IPS DF 6.9 (cell line): ENCODE data around the gene EFNA4.
A peak's percentile ranks its signal among the peaks of the same experiment; 100 is the strongest.

ENCODE experiments used
- DNase-seq: peaks from one replicate; pipeline ENCODE4 v3.0.0-alpha.2; 2013; ENCODE audit warnings: low read depth, low spot score
- H3K27ac ChIP-seq: one replicate; pipeline ENCODE4 v1.5.1; 2013; ENCODE audit warnings: low read length, control low read depth
- H3K27me3 ChIP-seq: 2 replicates; pipeline ENCODE4 v1.6.1; 2013; ENCODE audit warnings: mild to moderate bottlenecking, low read length; ENCODE audit not compliant: control insufficient read depth, insufficient read depth
- H3K36me3 ChIP-seq: 2 replicates; pipeline ENCODE4 v1.6.1; 2013; ENCODE audit warnings: low read length; ENCODE audit not compliant: control insufficient read depth, insufficient read depth
- H3K4me1 ChIP-seq: 2 replicates; pipeline ENCODE4 v1.6.1; 2013; ENCODE audit warnings: low read length; ENCODE audit not compliant: control insufficient read depth, insufficient read depth
- H3K4me3 ChIP-seq: 2 replicates; pipeline ENCODE4 v1.5.1; 2013; ENCODE audit warnings: mild to moderate bottlenecking, low read length
- H3K9me3 ChIP-seq: 2 replicates; pipeline ENCODE4 v1.6.1; 2013; ENCODE audit warnings: low read length, inconsistent platforms; ENCODE audit not compliant: control insufficient read depth, insufficient read depth
- WGBS: extraction: QIAGEN DNeasy Blood & Tissue Kit; methylation state at CpG from one replicate; pipeline ENCODE4 v1.1.7; 2013; ENCODE audit warnings: mixed read lengths, missing lambda C conversion rate; ENCODE audit not compliant: insufficient read length, insufficient coverage; 5-methylcytosine and 5-hydroxymethylcytosine counted together

The EFNA4 gene

DNA sequence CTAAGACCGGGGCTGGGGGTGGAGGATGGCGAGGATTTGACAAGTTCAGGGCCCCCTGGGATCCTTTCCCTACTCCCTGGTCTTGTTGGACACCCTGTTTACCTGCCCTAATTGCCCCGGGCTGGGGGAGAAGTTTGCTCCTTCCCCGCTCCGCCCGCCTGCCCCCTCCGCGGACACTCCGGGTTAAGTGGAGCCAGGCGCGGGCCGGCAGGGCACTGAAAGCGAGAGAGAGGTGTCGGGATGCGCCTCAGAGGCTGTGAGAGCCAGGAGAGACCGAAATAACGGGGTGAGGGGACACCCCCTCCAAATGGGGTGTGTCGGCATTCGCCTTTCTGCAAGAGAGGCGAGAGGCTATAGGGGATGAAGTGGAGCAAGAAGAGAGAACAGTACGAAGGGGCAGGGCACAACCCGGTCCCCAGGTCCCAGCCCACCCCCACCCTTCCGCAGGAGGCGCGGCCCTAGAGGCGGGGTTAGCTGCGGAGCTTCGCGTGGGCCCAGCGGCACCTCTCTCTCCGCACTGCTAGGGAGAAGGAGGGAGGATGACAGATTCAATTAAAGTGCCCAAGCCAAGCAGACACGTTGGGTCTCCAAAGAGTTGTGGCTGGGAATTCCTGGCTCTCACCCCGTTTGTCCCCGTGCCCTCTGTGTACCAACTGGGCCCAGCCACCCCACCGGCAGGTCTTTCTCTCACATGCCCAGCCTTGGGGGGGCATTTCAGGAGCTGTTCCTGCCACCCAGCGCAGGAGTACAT is 18.9 kb downstream of the EFNA4 start:
- Histone ChIP-seq H3K36me3 (no peaks in the 10 kb centered on the region), H3K27ac (no peak overlapping the region), H3K4me1 (peaks cover 6% of the 10 kb centered on the region; the same call in 1 of the 2 replicates), H3K9me3 (no peaks in the 10 kb centered on the region), H3K27me3 (peaks cover 48% of the 10 kb centered on the region), H3K4me3 (no peak overlapping the region; the same call in 1 of the 2 replicates)
- DNase-seq = no peak
- no CpG with 5 or more reads among the region's 36 CpGs for WGBS

DNA sequence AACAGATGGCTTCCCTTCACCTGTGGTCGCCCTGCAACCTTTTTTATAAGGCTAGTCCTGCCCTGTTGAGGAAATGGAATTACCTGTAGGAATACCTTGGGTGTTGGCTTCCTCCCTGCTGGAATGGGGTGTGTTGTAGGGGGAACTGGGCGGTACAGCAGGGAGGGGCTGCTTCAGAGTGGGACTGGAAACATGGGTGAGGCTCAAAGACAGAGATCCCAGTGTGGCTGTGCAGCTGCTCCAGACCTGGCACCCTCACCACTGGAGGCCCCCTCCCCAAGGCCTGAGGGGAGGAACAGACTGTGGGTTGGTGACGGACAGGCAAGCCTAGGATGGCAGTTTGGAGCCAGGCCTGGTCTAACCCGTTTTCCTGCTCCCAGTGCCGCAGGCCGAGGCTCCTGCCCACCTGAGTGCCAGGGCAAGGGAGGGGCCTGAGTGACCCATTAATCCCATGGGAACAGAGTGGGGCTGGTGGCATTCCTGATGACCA is 19.6 kb downstream of the EFNA4 start:
- Histone ChIP-seq H3K9me3 (no peaks in the 10 kb centered on the region), H3K27ac (no peak overlapping the region), H3K36me3 (no peaks in the 10 kb centered on the region), H3K4me3 (no peak overlapping the region), H3K27me3 (peaks cover 44% of the 10 kb centered on the region), H3K4me1 (peaks cover 6% of the 10 kb centered on the region; the same call in 1 of the 2 replicates)
- WGBS = no CpG with 5 or more reads among the region's 6 CpGs
- DNase-seq = no peak

DNA sequence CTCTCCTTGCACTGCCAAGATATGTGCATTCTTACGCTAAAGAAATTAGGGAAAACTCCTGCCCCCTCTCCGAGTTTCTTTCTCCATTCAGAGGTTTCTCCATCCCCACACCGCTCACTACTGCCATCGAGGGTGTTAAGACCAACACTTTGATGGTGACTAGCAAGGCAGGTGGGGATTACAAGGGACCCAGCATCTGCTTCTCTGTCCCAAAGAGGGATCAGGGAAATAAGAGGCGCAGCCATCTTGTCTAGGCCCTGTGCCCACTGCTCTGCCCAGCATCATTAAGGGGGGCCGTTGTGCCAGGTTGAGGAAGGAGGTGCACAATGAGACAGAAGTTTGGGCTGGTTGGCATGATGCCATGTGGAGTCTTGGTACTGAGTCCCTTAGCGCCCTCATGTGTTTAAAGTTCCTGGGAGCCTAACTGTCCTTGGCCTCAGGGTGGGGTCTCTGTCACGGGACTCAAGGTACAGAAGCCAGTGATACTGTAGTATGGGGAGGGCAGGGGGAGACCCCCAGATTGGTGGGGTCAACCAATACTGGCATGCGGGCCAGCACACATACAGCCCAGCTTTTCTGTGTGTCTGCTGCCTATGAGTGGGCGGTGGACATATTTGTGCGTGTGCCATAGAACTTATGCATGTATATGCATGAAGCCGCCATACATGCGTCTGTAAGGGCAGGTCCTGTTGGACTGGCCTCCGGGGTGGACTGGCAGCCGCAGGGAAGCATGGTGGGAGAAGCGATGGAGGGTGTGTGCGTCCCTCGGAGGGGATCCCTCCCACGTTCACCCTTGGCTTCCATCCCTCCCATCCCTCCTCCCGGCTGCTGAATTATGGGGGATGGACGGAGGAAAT is 20.6 kb downstream of the EFNA4 start:
- no peak overlapping the region for H3K27ac ChIP-seq
- WGBS = no CpG with 5 or more reads among the region's 21 CpGs
- H3K36me3 ChIP-seq = no peaks in the 10 kb centered on the region
- peaks cover 38% of the 10 kb centered on the region for H3K27me3 ChIP-seq
- H3K4me1 ChIP-seq = peaks cover 5% of the 10 kb centered on the region; the same call in 1 of the 2 replicates
- H3K9me3 ChIP-seq = no peaks in the 10 kb centered on the region
- H3K4me3 ChIP-seq = no peak overlapping the region; the same call in 1 of the 2 replicates
- no peak for DNase-seq

GRCh38 chr1:155084722-155085503 is 21.4 kb downstream of the EFNA4 start:
- H3K36me3 ChIP-seq = no peaks in the 10 kb centered on the region
- H3K27ac ChIP-seq = no peak overlapping the region
- DNase-seq = no peak
- H3K4me1 ChIP-seq = peaks cover 5% of the 10 kb centered on the region; the same call in 1 of the 2 replicates
- H3K4me3 ChIP-seq = peak overlapping the region; percentile 72
- no CpG with 5 or more reads among the region's 67 CpGs for WGBS
- H3K27me3 ChIP-seq = peaks cover 30% of the 10 kb centered on the region
- H3K9me3 ChIP-seq = no peaks in the 10 kb centered on the region

DNA sequence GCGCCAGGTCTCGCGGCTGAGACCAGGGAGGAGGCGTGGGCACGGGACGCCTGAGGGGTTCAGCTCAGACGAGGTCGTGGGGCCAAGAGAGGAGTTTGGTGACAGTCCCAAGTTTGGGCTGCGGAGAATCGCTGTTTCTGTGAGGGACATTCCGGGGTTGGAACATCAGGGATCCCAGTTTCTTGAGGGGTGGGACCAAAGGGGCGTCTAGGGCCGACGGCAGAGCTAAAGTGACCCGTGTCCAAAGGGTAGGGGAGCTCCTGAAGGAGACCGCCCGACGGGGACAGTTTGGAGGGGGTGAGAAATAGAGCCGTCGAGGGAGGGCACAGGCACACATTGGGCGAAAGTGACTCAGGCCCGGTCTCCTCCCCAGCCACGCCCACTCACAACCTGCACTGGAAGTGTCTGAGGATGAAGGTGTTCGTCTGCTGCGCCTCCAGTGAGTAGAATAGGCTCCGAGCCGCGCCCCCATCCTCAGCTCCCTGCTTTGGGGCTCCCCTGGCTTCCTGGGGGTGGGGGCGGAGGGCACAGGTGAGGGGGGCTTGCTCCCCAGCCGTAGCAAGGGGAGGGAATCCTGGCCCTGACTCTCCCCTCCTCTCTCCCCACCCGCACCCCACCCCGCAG is 22.1 kb downstream of the EFNA4 start:
- H3K27me3 ChIP-seq = peaks cover 28% of the 10 kb centered on the region
- no peaks in the 10 kb centered on the region for H3K9me3 ChIP-seq
- H3K4me3 ChIP-seq = peak overlapping the region; percentile 72; the same call in 1 of the 2 replicates
- no peak for DNase-seq
- WGBS = no CpG with 5 or more reads among the region's 32 CpGs
- H3K36me3 ChIP-seq = no peaks in the 10 kb centered on the region
- H3K4me1 ChIP-seq = peaks cover 5% of the 10 kb centered on the region; the same call in 1 of the 2 replicates
- H3K27ac ChIP-seq = no peak overlapping the region

DNA sequence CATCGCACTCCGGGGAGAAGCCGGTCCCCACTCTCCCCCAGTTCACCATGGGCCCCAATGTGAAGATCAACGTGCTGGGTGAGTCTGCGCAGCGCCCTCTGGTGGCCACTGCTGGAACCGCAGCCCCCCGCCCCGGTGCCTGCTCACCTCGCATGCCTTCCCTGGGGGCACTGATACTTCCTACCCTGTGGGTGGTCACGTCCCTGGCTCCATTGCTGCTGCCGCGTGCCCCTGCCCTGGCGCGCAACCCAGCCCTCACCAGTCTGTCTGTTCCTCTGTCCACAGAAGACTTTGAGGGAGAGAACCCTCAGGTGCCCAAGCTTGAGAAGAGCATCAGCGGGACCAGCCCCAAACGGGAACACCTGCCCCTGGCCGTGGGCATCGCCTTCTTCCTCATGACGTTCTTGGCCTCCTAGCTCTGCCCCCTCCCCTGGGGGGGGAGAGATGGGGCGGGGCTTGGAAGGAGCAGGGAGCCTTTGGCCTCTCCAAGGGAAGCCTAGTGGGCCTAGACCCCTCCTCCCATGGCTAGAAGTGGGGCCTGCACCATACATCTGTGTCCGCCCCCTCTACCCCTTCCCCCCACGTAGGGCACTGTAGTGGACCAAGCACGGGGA is 22.7 kb downstream of the EFNA4 start:
- no peaks in the 10 kb centered on the region for H3K9me3 ChIP-seq
- DNase-seq = no peak
- WGBS = no CpG with 5 or more reads among the region's 24 CpGs

DNA sequence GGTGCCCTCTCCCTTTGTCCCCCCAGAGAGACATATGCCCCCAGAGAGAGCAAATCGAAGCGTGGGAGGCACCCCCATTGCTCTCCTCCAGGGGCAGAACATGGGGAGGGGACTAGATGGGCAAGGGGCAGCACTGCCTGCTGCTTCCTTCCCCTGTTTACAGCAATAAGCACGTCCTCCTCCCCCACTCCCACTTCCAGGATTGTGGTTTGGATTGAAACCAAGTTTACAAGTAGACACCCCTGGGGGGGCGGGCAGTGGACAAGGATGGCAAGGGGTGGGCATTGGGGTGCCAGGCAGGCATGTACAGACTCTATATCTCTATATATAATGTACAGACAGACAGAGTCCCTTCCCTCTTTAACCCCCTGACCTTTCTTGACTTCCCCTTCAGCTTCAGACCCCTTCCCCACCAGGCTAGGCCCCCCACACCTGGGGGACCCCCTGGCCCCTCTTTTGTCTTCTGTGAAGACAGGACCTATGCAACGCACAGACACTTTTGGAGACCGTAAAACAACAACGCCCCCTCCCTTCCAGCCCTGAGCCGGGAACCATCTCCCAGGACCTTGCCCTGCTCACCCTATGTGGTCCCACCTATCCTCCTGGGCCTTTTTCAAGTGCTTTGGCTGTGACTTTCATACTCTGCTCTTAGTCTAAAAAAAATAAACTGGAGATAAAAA is 23.5 kb downstream of the EFNA4 start:
- WGBS = no CpG with 5 or more reads among the region's 8 CpGs
- no peak overlapping the region for H3K27ac ChIP-seq
- H3K4me1 ChIP-seq = peaks cover 12% of the 10 kb centered on the region; the same call in 1 of the 2 replicates
- no peak for DNase-seq
- H3K9me3 ChIP-seq = no peaks in the 10 kb centered on the region
- no peaks in the 10 kb centered on the region for H3K36me3 ChIP-seq
- peaks cover 19% of the 10 kb centered on the region for H3K27me3 ChIP-seq
- no peak overlapping the region for H3K4me3 ChIP-seq

More for the DNA sequence above, 22.7 kb downstream of the EFNA4 start:
- Histone ChIP-seq H3K27me3 (peaks cover 25% of the 10 kb centered on the region), H3K36me3 (no peaks in the 10 kb centered on the region), H3K4me1 (peaks cover 8% of the 10 kb centered on the region; the same call in 1 of the 2 replicates), H3K4me3 (peak overlapping the region; percentile 72; the same call in 1 of the 2 replicates), H3K27ac (no peak overlapping the region)

GRCh38 chr1:155091071-155092051 is 27.8 kb downstream of the EFNA4 start:
- no peaks in the 10 kb centered on the region for H3K36me3 ChIP-seq
- H3K27me3 ChIP-seq = no peaks in the 10 kb centered on the region
- H3K4me1 ChIP-seq = peaks cover 8% of the 10 kb centered on the region; the same call in 1 of the 2 replicates
- no peaks in the 10 kb centered on the region for H3K9me3 ChIP-seq
- DNase-seq = peak; percentile 82
- no peak overlapping the region for H3K4me3 ChIP-seq
- H3K27ac ChIP-seq = no peak overlapping the region
- no CpG with 5 or more reads among the region's 29 CpGs for WGBS
